ENCODE measurements around the gene BTBD10. TPM values are rescaled to one million over a fixed set of nuclear protein-coding genes. Genes with fewer than 3 reads are reported as not detected.

Gene BTBD10
- total RNA-seq, 2 donors from 2014 or later, result 12.1 to 15.9 TPM

DNA sequence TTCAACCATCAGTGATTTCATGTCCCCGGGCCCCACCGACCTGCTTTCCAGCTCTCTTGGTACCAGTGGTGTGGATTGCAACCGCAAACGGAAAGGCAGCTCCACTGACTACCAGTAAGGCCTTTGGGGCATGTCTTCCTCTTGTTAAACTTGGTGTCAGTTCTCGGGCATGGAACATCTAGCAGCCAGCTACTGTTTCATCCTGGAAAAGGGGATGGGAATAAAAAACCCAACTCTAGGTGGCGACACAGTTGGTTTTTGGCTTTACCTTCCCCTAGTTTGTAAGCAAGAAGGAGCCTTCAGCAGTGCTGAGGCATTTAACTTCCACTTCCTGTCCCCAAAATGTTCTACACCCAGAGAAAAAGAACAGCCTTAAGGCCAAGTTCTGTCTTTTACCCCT, 108.7 kb downstream of the BTBD10 start:
- H3K9me3 ChIP-seq (ENCODE audit: control insufficient read depth, low read length, poor library complexity, severe bottlenecking), result no peaks in the 10 kb centered on the region
- Mint-ChIP-seq H3K27me3 (no peaks in the 10 kb centered on the region), H3K27ac (no peak overlapping the region), H3K4me3 (no peak overlapping the region), H3K4me1 (peaks cover 16% of the 10 kb centered on the region), H3K36me3 (ENCODE audit: low read depth) (peaks cover 12% of the 10 kb centered on the region)
- DNase-seq, result no peak
- no peak for ATAC-seq

DNA sequence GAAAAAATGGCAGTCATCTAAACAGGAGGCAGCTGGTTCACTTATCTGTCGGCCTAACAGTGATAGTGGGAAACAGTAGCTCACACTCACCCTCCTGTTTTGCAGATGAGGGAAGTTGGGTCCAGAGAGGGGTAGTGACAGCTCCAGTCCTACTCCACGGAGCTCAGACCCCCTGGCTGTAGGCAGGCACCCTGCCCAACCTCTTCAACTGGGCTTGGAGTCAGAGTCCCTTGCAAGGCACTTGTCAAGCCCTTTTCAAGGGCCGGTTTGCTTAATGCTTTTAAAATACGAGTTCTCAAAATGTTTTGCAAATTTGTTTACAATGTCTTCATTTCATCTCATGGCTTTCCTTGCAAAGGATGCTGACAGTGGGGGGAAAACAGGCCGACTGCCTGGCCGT, 110.3 kb downstream of the BTBD10 start:
- Mint-ChIP-seq H3K27ac (no peak overlapping the region), H3K4me3 (no peak overlapping the region), H3K4me1 (peaks cover 25% of the 10 kb centered on the region), H3K27me3 (no peaks in the 10 kb centered on the region), H3K36me3 (ENCODE audit: low read depth) (peaks cover 15% of the 10 kb centered on the region)
- no peaks in the 10 kb centered on the region for H3K9me3 ChIP-seq (ENCODE audit: control insufficient read depth, low read length, poor library complexity, severe bottlenecking)
- no peak for DNase-seq
- ATAC-seq, result no peak

DNA sequence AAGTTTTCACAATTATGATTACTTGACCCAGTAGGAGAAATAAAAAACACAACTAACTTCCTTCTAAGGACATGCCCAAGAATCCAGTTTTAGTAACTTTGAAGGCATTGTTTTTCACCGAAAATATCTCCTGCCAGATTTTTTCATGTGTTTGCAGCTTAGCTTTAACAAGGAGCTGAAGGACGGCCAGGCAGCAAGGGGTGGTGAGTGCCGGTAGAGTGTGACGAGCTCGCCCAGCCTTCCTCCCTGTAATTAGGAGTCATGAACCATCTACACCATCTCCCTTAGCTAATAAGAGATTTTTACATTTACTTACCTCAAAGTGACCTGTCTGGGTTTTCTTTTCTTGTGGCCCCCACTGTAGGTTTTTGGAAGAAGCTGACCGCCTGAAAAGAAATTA, 113.4 kb downstream of the BTBD10 start:
- H3K36me3 Mint-ChIP-seq (ENCODE audit: low read depth), result peaks cover 18% of the 10 kb centered on the region
- H3K27ac Mint-ChIP-seq, result peak overlapping the region; percentile 95
- H3K27me3 Mint-ChIP-seq, result no peaks in the 10 kb centered on the region
- DNase-seq, result no peak
- no peak overlapping the region for H3K4me3 Mint-ChIP-seq
- H3K4me1 Mint-ChIP-seq, result peaks cover 43% of the 10 kb centered on the region
- no peak for ATAC-seq
- no peaks in the 10 kb centered on the region for H3K9me3 ChIP-seq (ENCODE audit: control insufficient read depth, low read length, poor library complexity, severe bottlenecking)

DNA sequence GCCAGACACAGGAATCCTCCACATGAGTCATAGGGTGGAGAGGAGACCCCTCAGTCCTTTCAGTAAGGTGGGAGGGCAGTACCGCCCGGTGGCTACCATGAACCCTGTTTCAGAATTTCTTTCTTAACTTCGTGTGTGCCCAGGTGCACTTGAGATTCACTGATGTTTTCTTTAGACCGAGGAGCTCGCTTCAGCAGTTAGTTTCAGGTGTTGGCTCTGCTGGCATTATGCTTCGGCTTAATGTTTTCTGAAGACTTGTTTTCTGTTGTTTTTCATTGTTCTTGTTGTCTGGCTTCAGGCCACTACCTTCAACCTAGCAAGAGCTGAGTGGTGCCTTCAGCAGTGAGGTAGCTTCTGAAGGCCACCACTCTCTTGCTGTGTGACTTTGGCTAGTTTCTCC, 114.0 kb downstream of the BTBD10 start:
- no peaks in the 10 kb centered on the region for H3K9me3 ChIP-seq (ENCODE audit: control insufficient read depth, low read length, poor library complexity, severe bottlenecking)
- ATAC-seq (no peak), DNase-seq (no peak)
- H3K4me3 Mint-ChIP-seq, result no peak overlapping the region
- peak overlapping the region; percentile 95 for H3K27ac Mint-ChIP-seq
- peaks cover 20% of the 10 kb centered on the region for H3K36me3 Mint-ChIP-seq (ENCODE audit: low read depth)
- H3K27me3 Mint-ChIP-seq, result no peaks in the 10 kb centered on the region
- peaks cover 49% of the 10 kb centered on the region for H3K4me1 Mint-ChIP-seq

DNA sequence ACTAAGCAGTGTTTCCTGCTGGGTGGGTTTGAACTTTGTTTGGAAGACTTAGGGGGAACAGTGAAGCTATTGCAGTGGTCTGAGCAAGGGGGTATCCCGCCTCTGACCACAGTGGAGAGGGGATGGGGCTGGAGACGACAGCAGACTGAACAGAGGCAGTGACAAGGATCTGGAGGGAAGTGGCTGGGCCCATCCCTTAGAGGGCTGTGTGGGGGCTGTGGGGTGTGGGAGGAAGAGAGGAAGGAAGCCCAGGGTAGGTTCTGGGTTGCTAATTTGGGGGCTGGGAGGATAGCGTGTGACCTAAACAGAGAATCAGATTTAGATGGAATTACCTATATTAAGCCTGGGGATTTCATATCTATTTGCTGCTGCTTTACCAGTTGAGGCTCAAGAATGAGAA, 114.7 kb downstream of the BTBD10 start:
- Mint-ChIP-seq H3K4me1 (peaks cover 54% of the 10 kb centered on the region), H3K27me3 (no peaks in the 10 kb centered on the region), H3K36me3 (ENCODE audit: low read depth) (peaks cover 21% of the 10 kb centered on the region), H3K4me3 (peak overlapping the region; percentile 70), H3K27ac (peak overlapping the region; percentile 95)
- H3K9me3 ChIP-seq (ENCODE audit: control insufficient read depth, low read length, poor library complexity, severe bottlenecking), result no peaks in the 10 kb centered on the region
- no peak for DNase-seq
- peak; percentile 35 for ATAC-seq

DNA sequence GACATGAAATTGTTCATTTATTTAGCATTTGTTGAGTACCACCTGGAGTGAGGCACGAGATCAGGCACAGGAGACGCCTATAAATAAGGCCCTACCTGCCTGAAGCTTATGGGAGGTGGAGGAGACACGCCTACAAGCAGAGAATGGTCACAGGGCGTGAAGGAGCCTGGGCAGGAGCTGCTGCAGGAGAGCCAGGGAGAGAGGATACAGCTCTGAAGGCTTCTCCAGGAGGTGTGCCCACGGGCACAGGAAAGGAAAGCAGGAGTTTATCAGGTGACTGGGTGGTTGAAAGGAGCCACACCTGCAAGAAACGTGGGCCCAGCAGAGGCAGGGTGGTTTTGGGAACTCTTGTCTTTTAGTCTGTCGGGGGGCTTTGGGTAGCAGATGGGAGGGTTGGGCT, 115.1 kb downstream of the BTBD10 start:
- DNase-seq (no peak), ATAC-seq (no peak)
- peaks cover 54% of the 10 kb centered on the region for H3K4me1 Mint-ChIP-seq
- peak overlapping the region; percentile 95 for H3K27ac Mint-ChIP-seq
- H3K36me3 Mint-ChIP-seq (ENCODE audit: low read depth), result peaks cover 21% of the 10 kb centered on the region
- H3K4me3 Mint-ChIP-seq, result peak overlapping the region; percentile 70
- H3K9me3 ChIP-seq (ENCODE audit: control insufficient read depth, low read length, poor library complexity, severe bottlenecking), result no peaks in the 10 kb centered on the region
- H3K27me3 Mint-ChIP-seq, result no peaks in the 10 kb centered on the region

DNA sequence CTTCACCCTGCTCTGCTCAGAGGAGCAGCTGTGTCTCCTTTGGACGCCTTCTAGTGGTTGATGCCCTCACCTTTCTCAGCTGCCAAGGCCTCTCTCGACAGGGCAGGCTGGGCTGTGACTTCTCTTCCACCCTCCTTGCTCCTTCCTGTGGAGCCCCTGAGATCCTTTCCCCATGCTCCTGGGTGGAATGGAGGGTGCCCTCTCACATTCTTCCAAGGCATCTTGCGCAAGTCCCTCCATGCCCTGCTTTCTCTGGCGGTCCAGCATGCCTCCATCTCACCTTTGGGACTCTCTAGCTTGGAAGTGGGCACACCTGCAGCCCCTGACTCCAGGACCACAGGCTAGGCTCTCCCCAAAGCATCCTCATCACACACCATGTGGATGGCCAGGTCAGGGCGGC, 116.6 kb downstream of the BTBD10 start:
- H3K27ac Mint-ChIP-seq, result peak overlapping the region; percentile 87

DNA sequence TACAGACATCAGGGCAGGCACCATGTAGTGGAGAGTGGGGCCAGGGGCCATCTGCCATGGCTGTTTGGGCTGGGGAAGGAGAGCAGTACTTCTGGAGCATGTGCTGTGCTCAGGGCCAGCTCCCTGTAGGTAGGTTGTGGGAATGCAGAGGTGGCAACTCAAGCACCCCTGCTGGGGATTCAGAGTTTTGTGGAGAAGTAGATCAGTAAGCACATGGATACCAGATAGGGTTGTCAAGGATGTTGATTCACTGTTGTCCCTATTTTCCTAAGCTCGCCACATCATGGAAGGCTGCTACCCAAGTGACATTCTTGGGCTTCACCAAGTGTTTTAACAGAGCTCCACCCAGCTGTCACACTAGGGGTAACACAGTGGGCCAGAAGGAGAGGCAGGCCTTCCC, 118.2 kb downstream of the BTBD10 start:
- Mint-ChIP-seq H3K4me1 (peaks cover 62% of the 10 kb centered on the region), H3K27ac (peak overlapping the region; percentile 87), H3K36me3 (ENCODE audit: low read depth) (peaks cover 8% of the 10 kb centered on the region), H3K4me3 (no peak overlapping the region), H3K27me3 (no peaks in the 10 kb centered on the region)
- no peaks in the 10 kb centered on the region for H3K9me3 ChIP-seq (ENCODE audit: control insufficient read depth, low read length, poor library complexity, severe bottlenecking)
- DNase-seq (no peak), ATAC-seq (no peak)

More for the DNA sequence above, 116.6 kb downstream of the BTBD10 start:
- Mint-ChIP-seq H3K4me3 (no peak overlapping the region), H3K36me3 (ENCODE audit: low read depth) (peaks cover 15% of the 10 kb centered on the region), H3K4me1 (peaks cover 54% of the 10 kb centered on the region), H3K27me3 (no peaks in the 10 kb centered on the region)
- DNase-seq (no peak), ATAC-seq (no peak)
- H3K9me3 ChIP-seq (ENCODE audit: control insufficient read depth, low read length, poor library complexity, severe bottlenecking), result no peaks in the 10 kb centered on the region

DNA sequence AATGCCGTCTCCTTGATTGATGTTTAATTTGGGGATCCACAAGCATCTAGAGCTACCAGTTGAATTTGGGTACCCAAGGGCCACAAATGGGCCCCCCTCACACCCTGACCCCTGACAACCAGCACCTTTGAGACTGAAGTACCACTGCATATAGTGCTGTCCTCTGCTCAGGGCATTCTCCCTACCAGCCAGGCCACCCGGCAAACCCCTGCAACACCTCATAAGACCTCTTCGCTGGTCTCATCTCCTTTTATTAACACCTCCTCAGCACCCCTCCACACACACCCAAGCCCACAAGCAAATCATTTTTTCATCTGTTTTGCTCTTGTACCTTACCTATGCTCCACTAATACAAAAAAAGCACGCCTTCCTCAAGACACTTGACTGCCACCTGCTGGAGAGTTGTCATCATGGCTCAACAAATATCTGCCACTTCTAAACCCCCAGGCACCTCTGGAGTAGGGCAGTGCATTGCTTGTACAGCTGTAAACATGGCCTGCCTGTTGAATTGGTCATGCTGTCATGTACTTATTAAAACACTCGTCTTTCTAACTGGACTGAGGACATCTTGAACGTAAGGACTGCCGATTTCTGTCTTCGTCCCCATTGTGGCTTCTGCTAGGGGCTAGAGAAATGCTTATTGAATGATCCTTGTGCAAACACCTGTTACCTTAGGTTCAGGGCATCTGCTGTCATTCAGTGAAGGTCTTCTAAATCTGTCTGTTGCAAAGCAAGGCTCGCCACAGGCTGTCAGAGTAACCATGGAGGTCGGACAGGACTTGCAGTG, 118.9 kb downstream of the BTBD10 start:
- H3K9me3 ChIP-seq (ENCODE audit: control insufficient read depth, low read length, poor library complexity, severe bottlenecking), result no peaks in the 10 kb centered on the region
- DNase-seq (peak; percentile 37 to 70 (median 44)), ATAC-seq (peak; percentile 68)
- Mint-ChIP-seq H3K36me3 (ENCODE audit: low read depth) (peaks cover 8% of the 10 kb centered on the region), H3K27ac (peak overlapping the region; percentile 87), H3K4me1 (peaks cover 65% of the 10 kb centered on the region), H3K27me3 (no peaks in the 10 kb centered on the region), H3K4me3 (peak overlapping the region; percentile 33)

DNA sequence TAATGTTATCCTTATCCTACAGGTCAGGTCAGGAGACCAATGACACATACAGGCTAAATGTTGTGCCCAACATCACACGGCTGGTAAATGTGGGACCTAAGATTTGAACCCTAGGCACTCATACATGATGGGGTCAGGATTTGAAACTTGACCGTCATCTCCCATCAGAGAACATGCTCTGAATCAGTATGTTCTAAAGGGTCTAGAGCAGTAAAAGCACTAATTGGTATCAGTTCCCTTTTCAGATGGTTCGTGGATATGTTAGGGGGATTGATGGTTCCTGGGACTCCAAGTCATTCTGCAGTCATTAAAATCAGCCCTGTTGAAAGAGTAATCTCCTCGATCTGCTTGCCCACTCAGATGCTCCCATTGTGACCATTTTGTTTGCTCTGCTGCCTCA, 120.0 kb downstream of the BTBD10 start:
- H3K27me3 Mint-ChIP-seq, result no peaks in the 10 kb centered on the region
- peak overlapping the region; percentile 15 for H3K4me3 Mint-ChIP-seq
- DNase-seq (no peak), ATAC-seq (no peak)
- peaks cover 6% of the 10 kb centered on the region for H3K36me3 Mint-ChIP-seq (ENCODE audit: low read depth)
- peaks cover 70% of the 10 kb centered on the region for H3K4me1 Mint-ChIP-seq
- H3K27ac Mint-ChIP-seq, result peak overlapping the region; percentile 94
- no peaks in the 10 kb centered on the region for H3K9me3 ChIP-seq (ENCODE audit: control insufficient read depth, low read length, poor library complexity, severe bottlenecking)

DNA sequence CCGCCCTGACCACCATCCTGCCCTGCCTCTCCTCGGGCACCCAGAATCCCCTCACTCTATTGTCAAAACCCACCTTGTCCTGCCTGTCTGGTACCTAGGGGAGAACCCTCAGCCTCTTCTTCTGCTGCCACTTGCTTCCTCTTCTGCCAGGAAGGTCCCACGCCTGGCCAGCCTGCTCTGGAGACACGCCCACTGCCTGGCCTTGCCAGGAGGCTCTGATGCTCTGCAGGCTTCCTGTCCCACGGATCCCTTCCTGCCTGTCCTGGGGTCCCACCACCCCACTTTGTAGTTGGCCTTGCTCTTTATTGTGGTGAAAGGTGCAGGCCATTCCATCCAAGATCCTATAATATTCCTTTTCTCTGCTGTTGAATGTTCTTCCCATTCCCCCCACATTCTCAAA, 122.0 kb downstream of the BTBD10 start:
- Mint-ChIP-seq H3K27me3 (no peaks in the 10 kb centered on the region), H3K27ac (peak overlapping the region; percentile 94), H3K4me1 (peaks cover 64% of the 10 kb centered on the region), H3K36me3 (ENCODE audit: low read depth) (peaks cover 6% of the 10 kb centered on the region), H3K4me3 (peak overlapping the region; percentile 71)
- DNase-seq (no peak), ATAC-seq (no peak)
- no peaks in the 10 kb centered on the region for H3K9me3 ChIP-seq (ENCODE audit: control insufficient read depth, low read length, poor library complexity, severe bottlenecking)

DNA sequence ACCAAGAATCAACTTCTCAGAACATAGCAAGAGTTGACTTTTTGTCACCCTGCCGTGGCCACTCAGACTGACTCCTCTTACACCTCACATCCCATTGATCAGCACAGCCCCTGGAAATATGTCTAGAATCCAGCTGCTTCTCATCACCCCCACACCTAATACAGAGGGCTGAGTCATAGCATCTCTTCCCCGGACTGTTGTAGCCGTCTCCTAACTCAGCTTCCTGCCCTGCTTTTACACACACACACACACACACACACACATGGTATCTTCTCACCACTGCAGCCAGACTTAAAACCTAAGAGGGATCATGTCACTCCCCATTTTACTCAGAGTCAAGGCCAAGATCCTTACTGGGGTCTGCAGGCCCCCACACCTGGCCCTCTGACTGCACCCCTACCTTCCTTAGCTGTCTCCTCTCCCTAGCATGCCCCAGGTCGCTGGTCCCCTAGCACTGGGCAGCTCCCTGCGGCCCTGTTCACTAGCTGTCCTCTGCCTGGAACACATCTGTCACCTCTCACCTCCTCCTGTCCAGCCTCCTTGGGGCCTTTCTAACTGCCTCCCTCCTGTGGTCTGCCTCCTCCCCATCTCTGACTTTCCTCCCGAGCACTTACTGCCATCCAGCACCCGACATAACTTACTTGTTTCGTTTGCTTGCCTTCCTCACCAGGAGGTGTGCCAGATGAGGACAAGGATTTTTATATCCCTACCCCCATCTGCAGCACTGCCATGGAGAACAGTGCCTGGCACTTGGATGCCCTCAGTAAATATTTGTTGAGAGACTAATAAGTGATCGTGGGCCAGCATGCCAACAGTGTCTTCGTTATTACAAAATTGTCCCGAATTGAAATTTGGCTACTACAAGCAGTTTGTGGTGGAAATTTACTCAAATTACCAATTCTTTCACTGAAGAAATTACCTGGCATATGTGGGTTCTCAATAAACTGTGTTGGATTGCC, 123.5 kb downstream of the BTBD10 start:
- no peaks in the 10 kb centered on the region for H3K9me3 ChIP-seq (ENCODE audit: control insufficient read depth, low read length, poor library complexity, severe bottlenecking)
- Mint-ChIP-seq H3K36me3 (ENCODE audit: low read depth) (peaks cover 3% of the 10 kb centered on the region), H3K27ac (peak overlapping the region; percentile 94), H3K4me1 (peaks cover 62% of the 10 kb centered on the region), H3K4me3 (peak overlapping the region; percentile 87), H3K27me3 (no peaks in the 10 kb centered on the region)
- peak; percentile 61 for ATAC-seq
- no peak for DNase-seq

DNA sequence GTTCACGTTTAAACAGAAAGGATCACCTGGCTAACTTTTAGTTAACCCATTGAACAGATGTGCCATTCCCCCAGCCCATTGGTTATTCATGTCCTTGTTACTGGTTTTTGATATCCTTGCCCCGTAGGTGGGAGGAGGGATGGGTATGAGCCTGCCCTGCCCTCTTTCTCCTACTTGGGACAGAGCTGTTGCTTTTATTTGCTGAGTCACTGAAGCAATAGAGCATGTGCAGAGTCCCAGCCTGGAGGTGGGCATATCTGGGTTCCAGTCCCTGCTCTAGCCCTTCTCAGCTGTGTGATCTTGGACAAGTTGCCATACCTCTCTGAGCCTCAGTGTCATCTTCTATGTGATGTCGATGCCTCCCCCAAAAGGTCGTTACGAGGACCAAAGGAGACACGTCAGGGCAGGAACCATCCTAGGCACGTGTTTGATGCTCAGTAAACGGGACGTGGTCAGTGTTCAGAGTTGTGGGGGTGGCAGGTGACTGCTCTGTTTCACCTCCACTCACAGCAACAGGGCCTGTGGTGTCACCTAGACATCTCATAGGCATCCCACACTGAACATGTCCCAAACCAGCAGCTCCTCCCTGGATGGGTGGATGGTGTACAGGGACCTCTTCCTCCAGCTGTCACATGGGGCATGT, 124.5 kb downstream of the BTBD10 start:
- Mint-ChIP-seq H3K27ac (peak overlapping the region; percentile 94), H3K27me3 (no peaks in the 10 kb centered on the region), H3K4me1 (peaks cover 62% of the 10 kb centered on the region), H3K36me3 (ENCODE audit: low read depth) (no peaks in the 10 kb centered on the region), H3K4me3 (peak overlapping the region; percentile 87)
- DNase-seq, result no peak
- no peaks in the 10 kb centered on the region for H3K9me3 ChIP-seq (ENCODE audit: control insufficient read depth, low read length, poor library complexity, severe bottlenecking)
- peak; percentile 3 for ATAC-seq
